KMS-11 (cell line): Measurements from ENCODE around the gene TGM5.

Source experiments
- H2AFZ ChIP-seq: fragments of 200-600 bp; sonication (generic); 2 replicates; pipeline ENCODE4 v1.6.1; 2016; ENCODE audit warnings: antibody characterized with exemption, mixed run types, low read depth
- H3K27ac ChIP-seq: fragments of 200-600 bp; sonication (generic); 2 replicates; pipeline ENCODE4 v1.6.1; 2016; ENCODE audit warnings: mild to moderate bottlenecking, mixed run types
- H3K27me3 ChIP-seq: fragments of 200-600 bp; sonication (generic); 2 replicates; pipeline ENCODE4 v1.6.1; 2017; ENCODE audit warnings: mild to moderate bottlenecking, low read depth, mixed run types, moderate library complexity; ENCODE audit not compliant: insufficient read depth
- H3K36me3 ChIP-seq: fragments of 200-600 bp; sonication (generic); 2 replicates; pipeline ENCODE4 v1.6.1; 2017; ENCODE audit warnings: mild to moderate bottlenecking, mixed run types; ENCODE audit not compliant: insufficient read depth
- H3K4me1 ChIP-seq: fragments of 200-600 bp; sonication (generic); 2 replicates; pipeline ENCODE4 v1.6.1; 2016; ENCODE audit warnings: mild to moderate bottlenecking, low read depth, mixed run types; ENCODE audit not compliant: poor library complexity, severe bottlenecking
- H3K4me2 ChIP-seq: fragments of 200-600 bp; sonication (generic); 2 replicates; pipeline ENCODE4 v1.7.0; 2016; ENCODE audit warnings: mild to moderate bottlenecking, mixed run types
- H3K4me3 ChIP-seq: fragments of 200-600 bp; sonication (generic); IDR thresholded peaks from 2 replicates; pipeline ENCODE4 v1.6.1; 2017; ENCODE audit warnings: low read depth, low read length, mixed read lengths; ENCODE audit not compliant: insufficient read depth
- H3K79me2 ChIP-seq: fragments of 200-600 bp; sonication (generic); 2 replicates; pipeline ENCODE4 v1.6.1; 2016; ENCODE audit warnings: low read depth, mixed run types; ENCODE audit not compliant: insufficient read depth
- H3K9ac ChIP-seq: fragments of 200-600 bp; sonication (generic); 2 replicates; pipeline ENCODE4 v1.6.1; 2016; ENCODE audit warnings: mild to moderate bottlenecking, mixed run types
- H4K20me1 ChIP-seq: fragments of 200-600 bp; sonication (generic); 2 replicates; pipeline ENCODE4 v1.6.1; 2016; ENCODE audit warnings: mild to moderate bottlenecking, mixed run types; ENCODE audit not compliant: insufficient read depth
- CTCF ChIP-seq: fragments of 200-600 bp; sonication (generic); conservative IDR thresholded peaks from 2 replicates; pipeline ENCODE4 v1.6.1; 2017; ENCODE audit warnings: low read depth, mild to moderate bottlenecking, antibody characterized with exemption, low read length, moderate library complexity, mixed read lengths

TGM5 gene

GRCh38 chr15:43186003-43186353, 80.8 kb downstream of the TGM5 start:
- Histone ChIP-seq H2AFZ (peak overlapping the region; percentile 87), H3K36me3 (no peaks in the 10 kb centered on the region), H3K4me1 (peaks cover 17% of the 10 kb centered on the region), H3K9ac (peak overlapping the region; percentile 62; the same call in 1 of the 2 replicates), H3K27ac (peak overlapping the region; percentile 62; the same call in 1 of the 2 replicates), H3K4me3 (peak overlapping the region; percentile 52), H4K20me1 (no peaks in the 10 kb centered on the region), H3K27me3 (no peaks in the 10 kb centered on the region), H3K4me2 (peak overlapping the region; percentile 100), H3K79me2 (peaks cover 16% of the 10 kb centered on the region; the same call in 1 of the 2 replicates)
- peak; percentile 20; the same call in 1 of the 2 replicates for TF ChIP-seq CTCF

- no peaks in the 10 kb centered on the region for H3K27me3 ChIP-seq
- H3K4me2 ChIP-seq, result peak within 1 kb of the TSS; percentile 100
- peaks cover 17% of the 10 kb centered on the region for H3K4me1 ChIP-seq
- H4K20me1 ChIP-seq, result no peaks in the 10 kb centered on the region
- H2AFZ ChIP-seq, result peak within 1 kb of the TSS; percentile 87
- H3K27ac ChIP-seq, result peak within 1 kb of the TSS; percentile 62
- H3K79me2 ChIP-seq, result peaks cover 16% of the 10 kb centered on the region; the same call in 1 of the 2 replicates
- TF ChIP-seq CTCF, result peak; percentile 54
- no peaks in the 10 kb centered on the region for H3K36me3 ChIP-seq
- peak within 1 kb of the TSS; percentile 62; the same call in 1 of the 2 replicates for H3K9ac ChIP-seq
- peak within 1 kb of the TSS; percentile 52 for H3K4me3 ChIP-seq
Observed at GRCh38 chr15:43185157-43186002, 81.3 kb downstream of the TGM5 start, which contains the start of gene CCNDBP1. Gene CCNDBP1 (plus strand): TSS chr15:43185403. CDS start chr15:43185499, 96 bp downstream.

GRCh38 chr15:43184407-43185124, 82.2 kb downstream of the TGM5 start:
- Histone ChIP-seq H3K36me3 (no peaks in the 10 kb centered on the region), H3K27me3 (no peaks in the 10 kb centered on the region), H3K27ac (no peak overlapping the region), H3K4me3 (no peak overlapping the region), H2AFZ (peak overlapping the region; percentile 87; the same call in 1 of the 2 replicates), H4K20me1 (no peaks in the 10 kb centered on the region), H3K9ac (no peak overlapping the region), H3K4me1 (peaks cover 17% of the 10 kb centered on the region), H3K79me2 (peaks cover 16% of the 10 kb centered on the region; the same call in 1 of the 2 replicates), H3K4me2 (peak overlapping the region; percentile 1; the same call in 1 of the 2 replicates)
- TF ChIP-seq CTCF, result no peak

- H3K4me3 ChIP-seq, result no peak overlapping the region
- H4K20me1 ChIP-seq, result no peaks in the 10 kb centered on the region
- H3K27ac ChIP-seq, result no peak overlapping the region
- no peak overlapping the region for H3K9ac ChIP-seq
- H3K4me1 ChIP-seq, result peaks cover 17% of the 10 kb centered on the region
- no peak overlapping the region for H3K4me2 ChIP-seq
- H3K36me3 ChIP-seq, result no peaks in the 10 kb centered on the region
- no peak for TF ChIP-seq CTCF
- H3K27me3 ChIP-seq, result no peaks in the 10 kb centered on the region
- H3K79me2 ChIP-seq, result peaks cover 16% of the 10 kb centered on the region; the same call in 1 of the 2 replicates
- H2AFZ ChIP-seq, result no peak overlapping the region
Observed at GRCh38 chr15:43183270-43183669, 83.5 kb downstream of the TGM5 start.
